Uterus (tissue), 4 donors: ENCODE data around the gene GATAD2A. TPM values are rescaled to one million over a fixed set of nuclear protein-coding genes. Genes with fewer than 3 reads are reported as not detected.

Experiments
- DNase-seq, 2 donors: peaks; one replicate each; pipeline ENCODE4 v3.0.0-alpha.2; 2019 to 2020
- H3K27ac ChIP-seq, 2 donors: fragments of 200-600 bp; sonication (generic); 1 replicate in 1 of 2; 2 replicates in 1 of 2; pipeline ENCODE4 v1.5.1; 2016 to 2018
- H3K27me3 ChIP-seq, 2 donors: fragments of 200-600 bp; sonication (generic); one replicate each; pipeline ENCODE4 v1.5.1; 2018 to 2019; ENCODE audit warnings: control low read depth in 1 of 2
- H3K36me3 ChIP-seq, 2 donors: fragments of 200-600 bp; sonication (generic); one replicate each; pipeline ENCODE4 v1.5.1; 2019; ENCODE audit warnings: control low read depth in 1 of 2
- H3K4me1 ChIP-seq, 2 donors: fragments of 200-600 bp; sonication (generic); one replicate each; pipeline ENCODE4 v1.5.1; 2018 to 2019; ENCODE audit warnings: control low read depth in 1 of 2
- H3K4me3 ChIP-seq, 2 donors: fragments of 200-600 bp; sonication (generic); 1 replicate in 1 of 2; 2 replicates in 1 of 2; pipeline ENCODE4 v1.5.1; 2018 to 2019; ENCODE audit warnings: mild to moderate bottlenecking in 1 of 2
- H3K9me3 ChIP-seq, 2 donors: fragments of 200-600 bp; sonication (generic); one replicate each; pipeline ENCODE4 v1.5.1; 2019; ENCODE audit warnings: control low read depth in 1 of 2
- POLR2A ChIP-seq, 2 donors: fragments of 450-650 bp; IDR thresholded peaks; one replicate each; pipeline ENCODE4 v1.6.1; 2016; ENCODE audit warnings: antibody characterized with exemption in 2 of 2, mild to moderate bottlenecking in 1 of 2, moderate library complexity in 1 of 2
- intact Hi-C: fragments of 100-400 bp; cut with DNase I; formaldehyde crosslinking; loops from one replicate; pipeline ENCODE4 v1.15.1; 2023; ENCODE audit warnings: low total_unique reads
- total RNA-seq, 4 donors: library from RNA; depleted of rRNA in 3 of 4; stranded (reverse); fragments of >200 nt in 3 of 4; gene quantifications; one replicate each; pipeline versions ENCODE4 v1.1.0 to v1.2.4, GENCODE V29; 2014 to 2023
- TF ChIP-seq, protein P1 (sequence below), 4 experiments: fragments of 200-600 bp in 2 of 4; fragments of 450-650 bp in 2 of 4; sonication (generic) in 2 of 4; IDR thresholded peaks; one replicate each; pipeline ENCODE4 v1.5.1; 2016 to 2019; ENCODE audit warnings: antibody characterized with exemption in 4 of 4, mild to moderate bottlenecking in 2 of 4, moderate library complexity in 1 of 4
- donor health status: DM: yes; HTN: yes; CAD: no.

The GATAD2A gene
- total RNA-seq, 4 donors from 2014 or later, result 9.7 to 65.1 (median 22.3) TPM

GRCh38 chr19:19403373-19403901 lies 2.0 kb upstream of the GATAD2A start:
- intact Hi-C loops, result no loop called here
- H3K9me3 ChIP-seq, result no peaks in the 10 kb centered on the region
- no peak for DNase-seq
- peaks cover 0 to 8% of the 10 kb centered on the region in 2 donors for H3K4me1 ChIP-seq
- no peak overlapping the region for H3K27ac ChIP-seq
- H3K27me3 ChIP-seq, result no peaks in the 10 kb centered on the region
- no peak for TF ChIP-seq POLR2A (IDR thresholded peaks at IDR 0.05)
- TF ChIP-seq, protein P1, sequence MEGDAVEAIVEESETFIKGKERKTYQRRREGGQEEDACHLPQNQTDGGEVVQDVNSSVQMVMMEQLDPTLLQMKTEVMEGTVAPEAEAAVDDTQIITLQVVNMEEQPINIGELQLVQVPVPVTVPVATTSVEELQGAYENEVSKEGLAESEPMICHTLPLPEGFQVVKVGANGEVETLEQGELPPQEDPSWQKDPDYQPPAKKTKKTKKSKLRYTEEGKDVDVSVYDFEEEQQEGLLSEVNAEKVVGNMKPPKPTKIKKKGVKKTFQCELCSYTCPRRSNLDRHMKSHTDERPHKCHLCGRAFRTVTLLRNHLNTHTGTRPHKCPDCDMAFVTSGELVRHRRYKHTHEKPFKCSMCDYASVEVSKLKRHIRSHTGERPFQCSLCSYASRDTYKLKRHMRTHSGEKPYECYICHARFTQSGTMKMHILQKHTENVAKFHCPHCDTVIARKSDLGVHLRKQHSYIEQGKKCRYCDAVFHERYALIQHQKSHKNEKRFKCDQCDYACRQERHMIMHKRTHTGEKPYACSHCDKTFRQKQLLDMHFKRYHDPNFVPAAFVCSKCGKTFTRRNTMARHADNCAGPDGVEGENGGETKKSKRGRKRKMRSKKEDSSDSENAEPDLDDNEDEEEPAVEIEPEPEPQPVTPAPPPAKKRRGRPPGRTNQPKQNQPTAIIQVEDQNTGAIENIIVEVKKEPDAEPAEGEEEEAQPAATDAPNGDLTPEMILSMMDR (IDR thresholded peaks at IDR 0.05), result no peak
- H3K4me3 ChIP-seq, result no peak overlapping the region
- no peaks in the 10 kb centered on the region for H3K36me3 ChIP-seq

- TF ChIP-seq, protein P1 (IDR thresholded peaks at IDR 0.05), result no peak
- TF ChIP-seq POLR2A (IDR thresholded peaks at IDR 0.05), result no peak
- Histone ChIP-seq H3K27me3 (no peaks in the 10 kb centered on the region), H3K4me3 (peak overlapping the region; percentile 84 to 97), H3K36me3 (no peaks in the 10 kb centered on the region), H3K27ac (peak overlapping the region; percentile 83 to 88), H3K9me3 (no peaks in the 10 kb centered on the region), H3K4me1 (peaks cover 0 to 17% of the 10 kb centered on the region in 2 donors)
- intact Hi-C loops, result no loop called here
- DNase-seq, result peak; percentile 43 to 51
These were observed 749 bp downstream of the GATAD2A start for GRCh38 chr19:19405971-19406877.

DNA sequence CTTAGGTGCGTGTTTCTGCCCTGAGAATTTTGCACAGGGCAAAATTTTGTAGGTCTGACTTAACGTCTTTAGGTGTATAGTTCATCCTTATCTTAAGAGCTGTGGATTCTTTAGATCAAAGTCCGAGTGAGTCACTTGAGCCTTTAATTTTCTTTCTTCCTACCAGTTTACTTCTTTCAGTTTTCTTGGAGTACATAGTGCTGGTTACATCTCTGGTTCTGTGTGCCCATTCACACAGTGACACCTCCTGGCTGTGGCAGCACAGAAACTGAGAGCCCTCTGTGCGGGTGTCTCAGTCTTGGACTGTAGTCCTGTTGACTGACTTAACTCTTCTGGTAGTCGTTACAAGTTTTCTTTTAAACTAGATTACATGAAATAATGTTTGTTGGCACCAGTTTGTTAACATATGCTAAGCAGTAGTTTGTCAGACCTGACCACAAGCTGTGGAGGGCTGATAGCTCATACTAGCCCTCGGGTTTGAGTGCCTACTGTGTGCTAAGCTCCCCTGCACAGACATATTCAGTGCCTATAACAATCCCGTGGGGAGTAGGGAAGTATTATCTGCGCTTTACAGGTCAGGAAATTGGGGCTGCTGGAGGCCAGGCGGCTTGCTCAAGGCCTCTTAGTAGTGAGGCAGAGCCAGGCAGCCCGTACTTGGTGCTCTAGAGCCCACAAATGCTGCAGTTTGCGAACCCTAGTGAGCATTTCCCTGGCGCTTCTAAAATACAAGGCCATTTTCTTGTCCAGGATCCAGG lies 1.6 kb downstream of the GATAD2A start:
- TF ChIP-seq, protein P1 (IDR thresholded peaks at IDR 0.05), result peak in 3 of 4 experiments; percentile 13 to 37 (median 18)
- TF ChIP-seq POLR2A (IDR thresholded peaks at IDR 0.05), result no peak
- Histone ChIP-seq H3K4me3 (peak overlapping the region; percentile 84 to 97), H3K9me3 (no peaks in the 10 kb centered on the region), H3K27me3 (no peaks in the 10 kb centered on the region), H3K4me1 (peaks cover 0 to 17% of the 10 kb centered on the region in 2 donors), H3K36me3 (no peaks in the 10 kb centered on the region), H3K27ac (peak overlapping the region in 1 of 2 donors; percentile 83)
- intact Hi-C loops, result no loop called here
- DNase-seq, result no peak

DNA sequence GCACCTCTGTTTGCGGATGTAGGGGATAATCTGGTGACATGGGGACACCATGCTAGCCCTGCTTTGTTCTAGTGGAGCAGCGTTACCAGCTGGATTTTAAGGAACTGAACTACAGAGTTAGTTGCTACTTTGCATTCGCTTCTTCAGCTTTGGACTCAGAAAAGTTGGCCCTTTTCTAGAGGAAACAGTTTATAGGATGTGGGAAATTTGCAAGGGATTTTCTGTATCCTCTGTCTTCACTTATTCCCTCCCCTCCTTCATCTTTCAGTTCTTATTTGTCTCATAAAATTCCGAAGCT lies 2.1 kb downstream of the GATAD2A start:
- peak overlapping the region in 1 of 2 donors; percentile 83 for H3K27ac ChIP-seq
- peaks cover 0 to 17% of the 10 kb centered on the region in 2 donors for H3K4me1 ChIP-seq
- no peak for DNase-seq
- no peaks in the 10 kb centered on the region for H3K36me3 ChIP-seq
- H3K4me3 ChIP-seq, result peak overlapping the region in 1 of 2 donors; percentile 97
- TF ChIP-seq, protein P1 (IDR thresholded peaks at IDR 0.05), result no peak
- no peak for TF ChIP-seq POLR2A (IDR thresholded peaks at IDR 0.05)
- H3K9me3 ChIP-seq, result no peaks in the 10 kb centered on the region
- H3K27me3 ChIP-seq, result no peaks in the 10 kb centered on the region
- intact Hi-C loops, result no loop called here
